Activated CD4-positive, alpha-beta T cell treated with anti-CD3 and anti-CD28 coated beads, Interleukin-2, Interleukin-4, amounts not matched to agents 100 ng/mL and 50 ng/mL, durations not matched to agents 16 hours and 8 hours (primary cell): Measurements from ENCODE around the gene IKBKE.

Source experiments
- DNase-seq: peaks from one replicate; pipeline ENCODE4 v3.0.0-alpha.2; 2020; ENCODE audit warnings: low spot score

IKBKE gene

GRCh38 chr1:206540044-206540780, 69.9 kb downstream of the IKBKE start:
- DNase-seq = no peak

GRCh38 chr1:206541236-206541833, 71.1 kb downstream of the IKBKE start:
- no peak for DNase-seq

- peak; percentile 81 for DNase-seq
Measured at GRCh38 chr1:206544562-206545257, 74.4 kb downstream of the IKBKE start.

- no peak for DNase-seq
Measured at GRCh38 chr1:206545351-206545750, 75.1 kb downstream of the IKBKE start.
